HEK293 (cell line): Measurements from ENCODE around the gene TRPV5.

Experiments used
- AEBP2 ChIP-seq: fragments of 450-650 bp; formaldehyde crosslinking; IDR thresholded peaks from 2 replicates; pipeline ENCODE4 v1.5.1; 2016; ENCODE audit warnings: missing biosample characterization, missing genetic modification characterization, borderline replicate concordance
- BCL11A ChIP-seq: fragments of 450-650 bp; formaldehyde crosslinking; IDR thresholded peaks from 2 replicates; pipeline ENCODE4 v1.5.1; 2016; ENCODE audit warnings: low read depth, missing biosample characterization, missing genetic modification characterization
- CTCF ChIP-seq: fragments of 450-650 bp; formaldehyde crosslinking; IDR thresholded peaks from 2 replicates; pipeline ENCODE4 v1.5.1; 2016; ENCODE audit warnings: missing biosample characterization, missing genetic modification characterization
- YY1 ChIP-seq: fragments of 450-650 bp; formaldehyde crosslinking; IDR thresholded peaks from 2 replicates; pipeline ENCODE4 v1.5.1; 2018; ENCODE audit warnings: missing biosample characterization, missing genetic modification characterization
- ZBTB10 ChIP-seq: fragments of 450-650 bp; formaldehyde crosslinking; IDR thresholded peaks from 2 replicates; pipeline ENCODE4 v1.5.1; 2016; ENCODE audit warnings: missing biosample characterization, missing genetic modification characterization
- ZFHX2 ChIP-seq: fragments of 450-650 bp; formaldehyde crosslinking; conservative IDR thresholded peaks from 2 replicates; pipeline ENCODE4 v1.5.1; 2016; ENCODE audit warnings: missing biosample characterization, missing genetic modification characterization
- ZNF121 ChIP-seq: fragments of 450-650 bp; formaldehyde crosslinking; IDR thresholded peaks from 2 replicates; pipeline ENCODE4 v1.5.1; 2016; ENCODE audit warnings: missing biosample characterization, missing genetic modification characterization
- ZNF274 ChIP-seq, 2 experiments: fragments of 200-500 bp in 1 of 2; fragments of 450-650 bp in 1 of 2; sonication (Bioruptor generic) in 1 of 2; formaldehyde crosslinking in 1 of 2; IDR thresholded peaks; 2 replicates each; pipeline versions ENCODE4 v1.5.1 to v1.6.1; 2014 to 2016; ENCODE audit warnings: borderline replicate concordance in 1 of 2, inconsistent platforms in 1 of 2, low read length in 1 of 2, missing biosample characterization in 1 of 2, missing genetic modification characterization in 1 of 2
- ZNF473 ChIP-seq: fragments of 450-650 bp; formaldehyde crosslinking; IDR thresholded peaks from 2 replicates; pipeline ENCODE4 v1.5.1; 2017; ENCODE audit warnings: missing biosample characterization, missing genetic modification characterization
- ZNF561 ChIP-seq: fragments of 450-650 bp; IDR thresholded peaks from 2 replicates; pipeline ENCODE4 v1.5.1; 2018; ENCODE audit warnings: missing biosample characterization, missing genetic modification characterization, borderline replicate concordance
- ZNF571 ChIP-seq: fragments of 450-650 bp; formaldehyde crosslinking; IDR thresholded peaks from 2 replicates; pipeline ENCODE4 v1.5.0; 2017; ENCODE audit warnings: missing biosample characterization, missing genetic modification characterization

- no peak for TF ChIP-seq CTCF (tag by site-specific recombination)
- TF ChIP-seq ZNF473, result no peak
- TF ChIP-seq ZNF561, result no peak
- no peak for TF ChIP-seq ZBTB10 (tag by site-specific recombination)
- TF ChIP-seq BCL11A (tag by site-specific recombination), result no peak
- TF ChIP-seq ZFHX2 (tag by site-specific recombination), result no peak
- TF ChIP-seq ZNF274 (IDR thresholded peaks at IDR 0.05; ENCODE audit: low read length), result no peak
- TF ChIP-seq ZNF274 (tag by site-specific recombination; IDR thresholded peaks at IDR 0.05; ENCODE audit: borderline replicate concordance), result no peak
- TF ChIP-seq ZNF121, result no peak
- no peak for TF ChIP-seq YY1 (tag by site-specific recombination)
- no peak for TF ChIP-seq ZNF571
- no peak for TF ChIP-seq AEBP2 (tag by site-specific recombination)
Observed at GRCh38 chr7:142871260-142872105, 62.1 kb downstream of the TRPV5 start.
